Fibroblast of lung (primary cell): ENCODE results near the gene CACTIN.

Source experiments
- CTCF ChIP-seq, 2 donors: IDR thresholded peaks in 1 of 2; conservative IDR thresholded peaks in 1 of 2; 1 replicate in 1 of 2; 2 replicates in 1 of 2; pipeline ENCODE4 v1.5.1; 2011 to 2012; ENCODE audit warnings: low read length in 2 of 2, control low read depth in 1 of 2, inconsistent platforms in 1 of 2, low read depth in 1 of 2, mild to moderate bottlenecking in 1 of 2
- EZH2 ChIP-seq: IDR thresholded peaks from 2 replicates; pipeline ENCODE4 v1.5.1; 2012; ENCODE audit warnings: low read length, control low read depth, mild to moderate bottlenecking; ENCODE audit errors: missing control alignments

- TF ChIP-seq CTCF (conservative IDR thresholded peaks at IDR 0.05 in 1 of 2, IDR thresholded peaks at IDR 0.05 in 1 of 2; ENCODE audit: low read depth in 1 of 2, low read length in 2 of 2): no peak
- TF ChIP-seq EZH2: no peak
Observed at GRCh38 chr19:3642987-3643673, 16.5 kb upstream of the CACTIN start.
